GM19324 (cell line): Measurements from ENCODE around the gene HTR4.
"Not testable (repeated sequence)": the region's sequence is repeated elsewhere in the genome, so short reads cannot be mapped to it uniquely, and the experiment has no call there.

ENCODE experiments used
- ATAC-seq: cut with Tn5 transposase; IDR thresholded peaks from one replicate; pipeline ENCODE4 v1.9.1; 2021; ENCODE audit warnings: mild to moderate bottlenecking, moderate library complexity; ENCODE audit not compliant: unreplicated experiment, low FRiP score

HTR4 gene

GRCh38 chr5:148484651-148485050 is 169.7 kb downstream of the HTR4 start:
- no peak for ATAC-seq

GRCh38 chr5:148483750-148484149 is 170.6 kb downstream of the HTR4 start:
- ATAC-seq, result no peak

DNA sequence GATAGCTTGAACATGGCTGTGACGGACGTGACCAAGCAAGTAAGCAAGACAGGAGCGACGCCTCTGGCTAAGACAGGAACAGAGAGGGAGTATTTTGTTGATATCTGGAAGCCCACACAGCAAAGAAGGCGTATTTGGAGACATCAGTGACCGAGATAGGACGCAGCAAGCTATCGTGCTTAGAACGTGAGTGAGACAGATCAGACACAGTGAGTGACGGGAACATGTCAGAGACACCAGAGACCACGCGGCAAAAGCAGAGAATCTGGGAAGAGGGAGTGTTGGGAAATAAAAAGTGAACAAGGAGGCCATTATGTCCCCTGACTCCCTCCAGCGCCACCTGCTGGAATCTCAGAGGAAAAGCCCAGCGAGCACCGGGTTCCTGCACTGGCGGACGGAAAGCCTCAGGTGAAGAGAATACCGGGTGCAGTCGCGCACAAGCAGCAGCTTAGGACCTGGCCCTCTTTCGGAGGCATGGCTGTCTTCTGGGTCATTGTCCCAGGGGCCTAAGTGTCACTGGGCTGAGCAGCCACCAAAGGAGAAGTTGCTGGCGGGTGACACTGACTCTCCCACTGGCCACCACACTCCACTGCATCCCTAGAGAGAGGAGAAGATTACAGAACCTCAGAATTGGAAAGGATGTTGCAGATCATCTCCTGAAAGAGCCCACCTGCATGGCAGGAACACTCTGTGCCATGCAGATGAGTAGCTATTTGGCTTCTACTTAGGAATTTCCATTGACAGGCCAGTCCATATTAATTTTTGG is 171.4 kb downstream of the HTR4 start:
- peak; percentile 83 for ATAC-seq

DNA sequence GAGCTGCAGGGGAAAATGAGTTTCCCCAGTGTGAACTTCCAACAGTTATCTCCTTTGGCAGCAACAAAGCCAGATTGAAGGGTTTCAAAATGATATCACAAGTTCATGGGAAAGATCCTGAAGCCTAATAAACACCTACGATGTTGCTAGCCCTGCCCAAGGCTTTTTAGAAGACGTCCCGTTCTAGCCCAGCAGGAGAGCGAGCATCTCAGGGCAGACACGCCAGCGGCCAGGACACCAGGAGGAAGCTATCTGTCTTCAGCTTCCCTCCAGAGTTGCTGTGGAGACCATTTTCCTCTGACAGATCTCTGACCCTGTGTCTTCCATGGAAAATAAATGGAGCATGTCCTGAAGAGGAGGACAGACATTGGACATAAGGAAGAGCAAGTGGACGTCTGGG is 172.1 kb downstream of the HTR4 start:
- ATAC-seq, result no peak

DNA sequence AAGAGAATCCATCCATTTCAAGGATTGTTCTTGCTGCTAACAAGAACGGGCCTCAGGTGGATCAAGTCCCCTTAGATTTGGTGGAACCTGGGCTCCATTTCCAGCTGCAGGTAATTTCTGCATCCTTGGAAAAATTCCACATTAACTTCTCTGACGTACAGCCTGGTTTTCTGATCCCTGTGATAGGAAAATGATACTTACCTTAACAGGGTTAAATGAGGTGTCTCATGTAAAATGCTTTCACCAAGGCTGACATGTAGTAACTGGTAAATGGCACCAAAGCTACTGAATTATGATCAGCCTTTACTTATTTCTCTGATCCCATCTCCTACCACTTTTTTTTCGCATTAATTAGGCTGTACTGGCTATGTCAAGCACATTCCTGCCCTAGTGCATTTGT is 176.9 kb downstream of the HTR4 start:
- ATAC-seq, result no peak

DNA sequence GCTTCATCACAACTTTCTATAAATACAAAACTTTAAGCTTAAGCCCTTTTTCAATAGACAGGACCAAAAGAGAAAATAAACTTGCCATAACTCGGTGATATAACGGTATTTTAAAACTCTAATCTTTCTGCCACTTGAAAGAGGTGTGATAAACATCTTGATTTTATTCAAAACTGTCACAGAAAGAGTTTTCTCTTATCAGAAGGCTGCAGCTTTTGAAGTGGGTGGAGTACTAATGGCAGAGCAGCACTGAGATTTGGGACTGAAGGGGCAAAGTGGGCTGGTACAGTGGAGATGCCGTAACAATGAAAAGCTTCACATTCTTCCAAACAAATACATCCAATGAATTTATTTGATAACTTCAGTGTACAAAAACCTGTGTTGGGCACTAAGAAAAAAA is 178.0 kb downstream of the HTR4 start:
- no peak for ATAC-seq

- ATAC-seq, result no peak
Observed at GRCh38 chr5:148474025-148474511, 180.3 kb downstream of the HTR4 start.

DNA sequence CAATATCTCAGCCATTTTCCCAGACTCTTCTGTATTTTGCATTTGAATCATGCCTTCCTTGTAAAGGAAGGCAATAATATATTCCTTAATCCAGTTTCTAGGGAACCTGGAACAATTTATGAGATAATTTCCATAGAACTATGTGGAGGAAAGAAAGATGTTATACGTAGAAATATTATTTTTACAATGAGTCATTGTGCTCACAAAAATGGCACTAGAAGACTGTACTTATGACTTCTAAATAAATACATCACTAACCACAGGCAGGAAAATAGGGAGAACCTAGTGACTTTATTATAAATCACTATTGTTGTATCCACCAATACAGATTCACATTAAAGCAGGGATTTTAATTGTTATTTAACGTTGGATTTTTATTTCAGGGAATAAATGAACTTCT is 182.9 kb downstream of the HTR4 start:
- no peak for ATAC-seq

- no peak for ATAC-seq
Observed at GRCh38 chr5:148469501-148469935, 184.8 kb downstream of the HTR4 start.

DNA sequence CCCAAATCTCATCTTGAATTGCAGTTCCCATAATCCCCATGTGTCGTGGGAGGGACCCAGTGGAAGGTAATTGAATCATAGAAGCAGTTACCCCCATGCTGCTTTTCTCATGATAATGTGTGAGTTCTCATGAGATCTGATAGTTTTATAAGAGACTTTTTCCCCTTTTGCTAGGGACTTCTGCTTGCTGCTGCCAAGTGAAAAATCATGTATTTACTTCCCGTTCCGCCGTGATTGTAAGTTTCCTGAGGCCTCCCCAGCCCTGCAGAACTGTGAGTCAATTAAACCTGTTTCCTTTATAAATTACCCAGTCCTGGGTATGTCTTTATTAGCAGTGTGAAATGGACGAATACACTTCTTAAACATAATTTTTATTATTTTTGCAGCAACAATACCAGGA is 185.6 kb downstream of the HTR4 start:
- not testable (repeated sequence) for ATAC-seq

DNA sequence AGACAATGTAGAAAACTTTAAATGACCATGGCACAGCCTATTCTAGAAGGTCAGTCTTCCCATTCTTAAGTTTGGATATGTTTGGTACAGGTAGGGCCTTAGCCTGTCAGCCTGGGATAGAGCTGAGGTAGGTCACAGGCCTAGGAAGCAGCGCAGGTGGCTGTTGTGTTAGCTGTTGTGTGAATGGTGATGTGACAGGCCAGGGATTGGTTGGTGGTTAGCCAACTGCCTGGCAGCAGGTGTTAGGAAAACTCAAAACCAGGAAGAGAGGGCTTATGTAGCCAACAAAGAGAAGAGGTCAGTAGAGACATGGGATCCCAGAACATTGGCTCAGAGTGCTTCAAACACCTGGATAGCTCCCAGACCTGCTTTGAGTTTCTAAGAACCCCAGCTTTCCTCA is 186.4 kb downstream of the HTR4 start:
- no peak for ATAC-seq

- ATAC-seq, result no peak
Observed at GRCh38 chr5:148466236-148466580, 188.1 kb downstream of the HTR4 start.

DNA sequence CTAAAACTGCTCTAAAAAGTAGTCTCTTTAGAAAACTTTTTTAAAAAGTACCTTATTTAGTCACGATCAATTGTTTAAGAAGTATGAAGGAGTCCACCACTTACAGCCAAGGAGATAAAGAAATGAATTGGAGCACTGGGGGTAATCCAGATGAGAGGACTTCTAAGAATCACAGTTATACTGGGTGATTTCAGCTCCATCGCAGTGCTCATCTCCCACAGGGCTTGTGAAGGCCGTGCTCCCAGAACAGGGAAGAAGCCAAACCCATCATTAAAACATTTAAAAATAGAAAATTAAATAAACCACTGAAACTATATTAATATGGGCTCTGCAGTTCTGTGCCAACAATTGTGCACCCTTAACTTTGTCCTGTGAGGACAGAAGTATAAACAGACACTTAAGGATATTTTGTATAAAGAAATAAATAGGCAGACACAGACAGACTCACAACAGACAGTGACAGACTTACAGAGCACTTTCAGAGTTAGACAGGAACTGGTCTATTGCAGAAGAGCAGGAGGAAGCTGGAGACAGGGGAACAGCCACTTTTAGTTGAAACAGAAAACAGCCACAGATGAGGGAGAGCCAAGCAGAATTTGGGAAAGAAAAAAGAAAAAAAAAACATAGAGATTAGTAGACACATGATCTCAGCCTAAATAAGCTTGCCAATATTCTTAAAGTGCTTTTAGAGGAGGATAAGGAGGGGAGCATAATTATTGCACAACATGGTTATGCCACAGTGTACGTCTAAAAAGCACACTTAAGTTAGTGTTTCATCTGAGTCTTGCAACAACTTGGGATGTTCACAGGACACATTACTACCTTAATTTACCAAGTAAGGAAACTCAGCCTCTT is 188.7 kb downstream of the HTR4 start:
- no peak for ATAC-seq

DNA sequence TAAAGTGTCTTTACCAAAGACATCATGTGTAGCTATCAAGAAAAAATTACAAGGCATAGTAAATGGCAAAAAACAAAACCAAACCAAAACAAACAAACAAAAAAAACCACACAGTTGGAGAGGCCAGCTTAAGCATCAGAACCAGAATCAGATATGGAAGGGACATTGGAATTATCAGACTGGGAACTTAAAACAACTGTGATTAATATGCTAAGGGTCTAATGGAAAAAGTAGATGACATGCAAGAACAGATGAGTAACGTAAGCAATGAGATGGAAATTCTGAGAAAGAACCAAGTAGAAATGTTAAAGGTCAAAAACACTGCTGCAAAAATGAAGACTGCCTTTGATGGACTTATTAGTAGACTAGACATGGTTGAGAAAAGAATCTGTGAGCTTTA is 194.7 kb downstream of the HTR4 start:
- ATAC-seq, result no peak

- ATAC-seq, result no peak
Observed at GRCh38 chr5:148458036-148458888, 196.1 kb downstream of the HTR4 start.

- ATAC-seq, result no peak
Observed at GRCh38 chr5:148457183-148457620, 197.1 kb downstream of the HTR4 start.

- ATAC-seq, result no peak
Observed at GRCh38 chr5:148455185-148455584, 199.1 kb downstream of the HTR4 start.

- no peak for ATAC-seq
Observed at GRCh38 chr5:148454576-148454975, 199.8 kb downstream of the HTR4 start.

GRCh38 chr5:148452499-148453193 is 201.7 kb downstream of the HTR4 start:
- ATAC-seq, result no peak

- ATAC-seq, result no peak
Observed at GRCh38 chr5:148446611-148447010, 207.7 kb downstream of the HTR4 start.
